K562 (cell line): ENCODE results near the gene ZNF692.

Experiments
- MTF1 ChIP-seq: fragments of 250-450 bp; sonication (Bioruptor Pico); IDR thresholded peaks from 2 replicates; pipeline ENCODE4 v1.9.0; 2021; ENCODE audit warnings: moderate library complexity, mild to moderate bottlenecking, inconsistent platforms, borderline replicate concordance
- SP1 ChIP-seq: sonication (generic); formaldehyde crosslinking; IDR thresholded peaks from 2 replicates; pipeline ENCODE4 v1.8.1; 2022; ENCODE audit warnings: mild to moderate bottlenecking, missing genetic modification reagents

GRCh38 chr1:248821101-248821500, 37.8 kb downstream of the ZNF692 start:
- no peak for TF ChIP-seq MTF1
- no peak for TF ChIP-seq SP1 (CRISPR knock-in tag)
